Testis (tissue), 3 donors: Measurements from ENCODE around the gene LRRC32. TPM values are rescaled to one million over a fixed set of nuclear protein-coding genes. Genes with fewer than 3 reads are reported as not detected.

Source experiments
- DNase-seq: peaks from one replicate; pipeline ENCODE4 v3.0.0-alpha.2; 2019
- H3K27ac ChIP-seq, 2 donors: fragments of 200-600 bp; sonication (generic); one replicate each; pipeline ENCODE4 v1.5.1; 2019
- H3K27me3 ChIP-seq: fragments of 200-600 bp; sonication (generic); one replicate; pipeline ENCODE4 v1.5.1; 2019
- H3K36me3 ChIP-seq: fragments of 200-600 bp; sonication (generic); one replicate; pipeline ENCODE4 v1.5.1; 2017; ENCODE audit warnings: low read depth; ENCODE audit errors: missing control alignments
- H3K4me1 ChIP-seq: fragments of 200-600 bp; sonication (generic); one replicate; pipeline ENCODE4 v1.5.1; 2019
- H3K4me3 ChIP-seq, 2 donors: fragments of 200-600 bp; sonication (generic); one replicate each; pipeline ENCODE4 v1.5.1; 2017 to 2019
- H3K9me3 ChIP-seq: fragments of 200-600 bp; sonication (generic); one replicate; pipeline ENCODE4 v1.5.1; 2017
- CTCF ChIP-seq, 3 experiments: fragments of 450-650 bp in 2 of 3; fragments of 200-600 bp in 1 of 3; sonication (generic) in 1 of 3; IDR thresholded peaks; one replicate each; pipeline ENCODE4 v1.5.1; 2016 to 2019; ENCODE audit warnings: antibody characterized with exemption in 3 of 3, mild to moderate bottlenecking in 2 of 3, moderate library complexity in 1 of 3
- POLR2A ChIP-seq: fragments of 450-650 bp; IDR thresholded peaks from one replicate; pipeline ENCODE4 v1.6.1; 2017; ENCODE audit warnings: antibody characterized with exemption, mild to moderate bottlenecking, moderate library complexity
- WGBS, 2 donors: methylation state at CpG; one replicate each; pipeline ENCODE4 v1.1.5; 2018; 5-methylcytosine and 5-hydroxymethylcytosine counted together
- intact Hi-C: fragments of 100-400 bp; cut with DNase I; formaldehyde crosslinking; loops from one replicate; pipeline ENCODE4 v1.15.1; 2023; ENCODE audit warnings: low total_unique reads
- polyA plus RNA-seq: library from polyadenylated mRNA; stranded (reverse); fragments of 350-450 nt; fragmentation: Illumina TruSeq; extraction: RNeasy Lipid Tissue Mini Kit (QIAGEN cat#74804); gene quantifications from one replicate; pipeline ENCODE4 v1.2.3, GENCODE V29; 2014; ENCODE audit warnings: low read depth, low replicate concordance; ENCODE audit not compliant: insufficient read depth
- total RNA-seq, 2 donors: library from RNA; depleted of rRNA; stranded (reverse); fragments of >200 nt; gene quantifications; one replicate each; pipeline ENCODE4 v1.2.3, GENCODE V29; 2016

LRRC32 gene
- total and polyA plus RNA-seq, 3 donors from 2014 or later, result 6.5 to 20.5 (median 9.1) TPM

GRCh38 chr11:76640501-76640900 lies 30.0 kb downstream of the LRRC32 start:
- H3K4me1 ChIP-seq, result no peaks in the 10 kb centered on the region
- DNase-seq, result no peak
- 74 to 75% methylated on average over 5 of the region's 5 CpGs for WGBS, 2 donors
- no peak overlapping the region for H3K27ac ChIP-seq
- no peaks in the 10 kb centered on the region for H3K36me3 ChIP-seq
- TF ChIP-seq CTCF (IDR thresholded peaks at IDR 0.05), result no peak
- TF ChIP-seq POLR2A, result no peak
- no peaks in the 10 kb centered on the region for H3K9me3 ChIP-seq
- no peak overlapping the region for H3K4me3 ChIP-seq
- H3K27me3 ChIP-seq, result no peaks in the 10 kb centered on the region
- intact Hi-C loops, result no loop called here

- intact Hi-C loops, result no loop called here
- no peak for DNase-seq
- H3K9me3 ChIP-seq, result no peaks in the 10 kb centered on the region
- H3K4me1 ChIP-seq, result no peaks in the 10 kb centered on the region
- 94 to 100% methylated on average over 2 of the region's 2 CpGs for WGBS, 2 donors
- H3K4me3 ChIP-seq, result no peak overlapping the region
- H3K27ac ChIP-seq, result no peak overlapping the region
- no peaks in the 10 kb centered on the region for H3K36me3 ChIP-seq
- H3K27me3 ChIP-seq, result no peaks in the 10 kb centered on the region
- TF ChIP-seq CTCF (IDR thresholded peaks at IDR 0.05), result no peak
- no peak for TF ChIP-seq POLR2A
Measured at GRCh38 chr11:76639621-76640020, 30.9 kb downstream of the LRRC32 start.

- Histone ChIP-seq H3K4me1 (no peaks in the 10 kb centered on the region), H3K36me3 (no peaks in the 10 kb centered on the region), H3K27me3 (no peaks in the 10 kb centered on the region), H3K9me3 (no peaks in the 10 kb centered on the region), H3K27ac (no peak overlapping the region), H3K4me3 (no peak overlapping the region)
- 88 to 95% methylated on average over 11 of the region's 11 CpGs for WGBS, 2 donors
- no peak for DNase-seq
- intact Hi-C loops, result no loop called here
- TF ChIP-seq POLR2A, result no peak
Measured at GRCh38 chr11:76638270-76639197, 32.0 kb downstream of the LRRC32 start.

GRCh38 chr11:76637491-76638269 lies 32.9 kb downstream of the LRRC32 start:
- H3K4me3 ChIP-seq, result no peak overlapping the region
- H3K27me3 ChIP-seq, result no peaks in the 10 kb centered on the region
- intact Hi-C loops, result no loop called here
- WGBS, 2 donors, result 67 to 78% methylated on average over 4 to 14 of the region's 14 CpGs
- H3K4me1 ChIP-seq, result no peaks in the 10 kb centered on the region
- no peak for DNase-seq
- no peaks in the 10 kb centered on the region for H3K36me3 ChIP-seq
- no peak for TF ChIP-seq POLR2A
- TF ChIP-seq CTCF (IDR thresholded peaks at IDR 0.05), result no peak
- no peaks in the 10 kb centered on the region for H3K9me3 ChIP-seq
- no peak overlapping the region for H3K27ac ChIP-seq

- no peaks in the 10 kb centered on the region for H3K36me3 ChIP-seq
- WGBS, 2 donors, result 91 to 93% methylated on average over 6 of the region's 6 CpGs
- no peaks in the 10 kb centered on the region for H3K27me3 ChIP-seq
- TF ChIP-seq CTCF (IDR thresholded peaks at IDR 0.05) (no peak), POLR2A (no peak)
- no peak overlapping the region for H3K27ac ChIP-seq
- no peaks in the 10 kb centered on the region for H3K4me1 ChIP-seq
- DNase-seq, result no peak
- H3K4me3 ChIP-seq, result no peak overlapping the region
- intact Hi-C loops, result no loop called here
- no peaks in the 10 kb centered on the region for H3K9me3 ChIP-seq
Measured at GRCh38 chr11:76636826-76637460, 33.6 kb downstream of the LRRC32 start.
